Measurements from ENCODE around the gene SCPEP1.

SCPEP1 gene

GRCh38 chr17:57004944-57005579 lies 27.1 kb downstream of the SCPEP1 start:
- DNase-seq, result no peak

GRCh38 chr17:57006040-57006439 lies 28.1 kb downstream of the SCPEP1 start:
- DNase-seq, result no peak

GRCh38 chr17:57008958-57009357 lies 31.0 kb downstream of the SCPEP1 start:
- DNase-seq, result no peak

- peak; percentile 53 for DNase-seq
Observed at GRCh38 chr17:57009737-57010445, 32.0 kb downstream of the SCPEP1 start.

- no peak for DNase-seq
Observed at GRCh38 chr17:57010487-57010886, 32.6 kb downstream of the SCPEP1 start.

- no peak for DNase-seq
Observed at GRCh38 chr17:57011491-57012015, 33.6 kb downstream of the SCPEP1 start.

- no peak for DNase-seq
Observed at GRCh38 chr17:57016071-57016763, 38.3 kb downstream of the SCPEP1 start.

- DNase-seq, result no peak
Observed at GRCh38 chr17:57016764-57017116, 38.8 kb downstream of the SCPEP1 start.

GRCh38 chr17:57017625-57018024 lies 39.7 kb downstream of the SCPEP1 start:
- no peak for DNase-seq

- no peak for DNase-seq
Observed at GRCh38 chr17:57020208-57020607, 42.3 kb downstream of the SCPEP1 start.

- DNase-seq, result no peak
Observed at GRCh38 chr17:57021226-57021940, 43.5 kb downstream of the SCPEP1 start.

- DNase-seq, result no peak
Observed at GRCh38 chr17:57025876-57026275, 47.9 kb downstream of the SCPEP1 start.

- no peak for DNase-seq
Observed at GRCh38 chr17:57027852-57028251, 49.9 kb downstream of the SCPEP1 start.

- no peak for DNase-seq
Observed at GRCh38 chr17:57032343-57032742, 54.4 kb downstream of the SCPEP1 start.

- no peak for DNase-seq
Observed at GRCh38 chr17:57033296-57033695, 55.4 kb downstream of the SCPEP1 start.

- DNase-seq, result no peak
Observed at GRCh38 chr17:57034807-57035754, 57.1 kb downstream of the SCPEP1 start.

- DNase-seq, result no peak
Observed at GRCh38 chr17:57035971-57036481, 58.1 kb downstream of the SCPEP1 start.

GRCh38 chr17:57037411-57037810 lies 59.5 kb downstream of the SCPEP1 start:
- DNase-seq, result no peak

GRCh38 chr17:57038486-57038885 lies 60.6 kb downstream of the SCPEP1 start:
- no peak for DNase-seq

GRCh38 chr17:57040571-57040970 lies 62.6 kb downstream of the SCPEP1 start:
- DNase-seq, result no peak

- no peak for DNase-seq
Observed at GRCh38 chr17:57043276-57043675, 65.3 kb downstream of the SCPEP1 start.
